ENCODE results near the gene STAMBPL1. TPM values are rescaled to one million over a fixed set of nuclear protein-coding genes. Genes with fewer than 3 reads are reported as not detected.
A peak's percentile ranks its signal among the peaks of the same experiment; 100 is the strongest.

STAMBPL1 gene
- total RNA-seq, 2 donors from 2014 or later = 4.4 to 6.0 TPM

GRCh38 chr10:88961266-88961665 is 81.2 kb downstream of the STAMBPL1 start:
- no peak for DNase-seq (ENCODE audit: low spot score)
- intact Hi-C loops (cut with DNase I) = no loop called here

GRCh38 chr10:88962336-88962735 is 82.3 kb downstream of the STAMBPL1 start:
- intact Hi-C loops (cut with DNase I) = no loop called here
- DNase-seq (ENCODE audit: low spot score) = no peak

- DNase-seq (ENCODE audit: low spot score) = no peak
- intact Hi-C loops (cut with DNase I) = no loop called here
These were observed 83.3 kb downstream of the STAMBPL1 start for GRCh38 chr10:88963318-88963717.

- DNase-seq (ENCODE audit: low spot score) = no peak
- intact Hi-C loops (cut with DNase I) = no loop called here
These were observed 84.3 kb downstream of the STAMBPL1 start for GRCh38 chr10:88964360-88964759.

GRCh38 chr10:88964869-88965415 is 84.9 kb downstream of the STAMBPL1 start:
- no peak for DNase-seq (ENCODE audit: low spot score)
- intact Hi-C loops (cut with DNase I) = no loop called here

- peak; percentile 80 for DNase-seq (ENCODE audit: low spot score)
- intact Hi-C loops (cut with DNase I) = no loop called here
These were observed 86.8 kb downstream of the STAMBPL1 start for GRCh38 chr10:88966797-88967196.

GRCh38 chr10:88968391-88968790 is 88.3 kb downstream of the STAMBPL1 start:
- DNase-seq (ENCODE audit: low spot score) = no peak
- intact Hi-C loops (cut with DNase I) = no loop called here

GRCh38 chr10:88971221-88972061 is 91.4 kb downstream of the STAMBPL1 start:
- no peak for DNase-seq (ENCODE audit: low spot score)

More at GRCh38 chr10:88971221-88972061, 91.4 kb downstream of the STAMBPL1 start:
- intact Hi-C loops (cut with DNase I) = no loop called here

Other genes starting within 250 kb of the STAMBPL1 start
- not detected for gene LIPF, start 215.8 kb upstream of the STAMBPL1 start, total RNA-seq
- gene LIPK, start 174.0 kb upstream of the STAMBPL1 start, total RNA-seq = not detected
- gene LIPN, start 120.2 kb upstream of the STAMBPL1 start, total RNA-seq = under 1 TPM in 1 of 2 donors, not detected in 1; 0.32 TPM
- gene LIPM, start 77.5 kb upstream of the STAMBPL1 start, total RNA-seq = not detected
- under 1 TPM; 0.28 to 0.33 TPM for gene ANKRD22, start 28.4 kb upstream of the STAMBPL1 start, total RNA-seq
- 1,000 to 10,000 TPM; 4,350 to 6,560 TPM for gene ACTA2, start 72.5 kb downstream of the STAMBPL1 start, total RNA-seq
- 10 to 100 TPM; 30.7 to 40.7 TPM for gene FAS, start 110.6 kb downstream of the STAMBPL1 start, total RNA-seq

Measured in posterior vena cava (tissue), 2 donors.